ENCODE results near the gene PLBD2.

Gene PLBD2

DNA sequence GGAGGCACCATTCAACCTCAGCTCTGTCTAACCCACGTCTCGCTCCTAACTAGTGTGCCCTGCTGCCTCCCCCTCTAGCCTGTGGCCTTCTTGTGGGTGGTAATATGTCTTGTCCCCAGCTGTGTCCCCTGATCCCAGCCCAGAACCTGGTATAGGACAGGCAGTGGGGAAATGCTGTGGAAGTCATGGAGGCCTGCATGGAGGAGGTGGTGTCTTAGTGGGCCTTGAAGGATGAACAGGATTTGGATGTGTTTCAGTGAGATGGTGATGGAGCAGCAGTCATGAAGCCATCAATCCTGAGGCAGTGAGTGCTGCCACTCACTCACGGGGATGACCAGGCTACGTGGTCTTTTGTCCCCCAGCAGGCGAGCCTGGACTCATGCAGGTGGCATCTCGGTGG is 13.4 kb downstream of the PLBD2 start:
- DNase-seq = no peak

DNA sequence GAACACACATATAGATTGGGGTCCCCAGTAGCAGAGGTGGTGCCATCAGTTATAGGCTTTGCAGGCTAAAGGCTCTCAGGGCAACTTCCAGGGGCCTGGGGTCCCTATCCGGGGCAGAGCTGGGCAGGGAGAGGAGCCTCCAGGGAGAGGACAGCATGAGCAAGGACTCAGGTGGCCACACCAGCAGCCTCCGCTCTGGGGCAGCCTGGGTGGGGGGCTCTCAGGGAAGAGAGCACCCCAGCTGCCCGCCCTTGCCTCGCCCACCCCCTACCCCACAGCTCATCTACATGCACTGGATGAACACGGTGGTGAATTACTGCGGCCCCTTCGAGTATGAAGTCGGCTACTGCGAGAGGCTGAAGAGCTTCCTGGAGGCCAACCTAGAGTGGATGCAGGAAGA is 14.0 kb downstream of the PLBD2 start:
- no peak for DNase-seq

DNA sequence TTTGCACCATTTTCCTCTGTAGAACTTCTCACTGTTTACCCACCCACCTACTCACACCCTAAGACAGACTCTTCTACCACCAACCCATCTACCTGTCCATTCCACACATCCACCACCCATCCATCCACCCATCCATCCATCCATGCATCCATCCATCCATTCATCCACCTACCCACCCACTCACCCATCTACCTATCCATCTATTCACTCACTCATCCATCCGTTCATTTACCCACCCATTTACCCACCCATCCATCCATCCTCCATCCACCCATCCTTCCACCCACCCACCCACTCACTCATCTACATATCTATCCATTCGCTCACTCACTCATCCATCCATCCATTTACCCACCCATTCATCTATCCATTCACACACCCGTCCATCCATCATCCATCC is 15.1 kb downstream of the PLBD2 start:
- DNase-seq = no peak

DNA sequence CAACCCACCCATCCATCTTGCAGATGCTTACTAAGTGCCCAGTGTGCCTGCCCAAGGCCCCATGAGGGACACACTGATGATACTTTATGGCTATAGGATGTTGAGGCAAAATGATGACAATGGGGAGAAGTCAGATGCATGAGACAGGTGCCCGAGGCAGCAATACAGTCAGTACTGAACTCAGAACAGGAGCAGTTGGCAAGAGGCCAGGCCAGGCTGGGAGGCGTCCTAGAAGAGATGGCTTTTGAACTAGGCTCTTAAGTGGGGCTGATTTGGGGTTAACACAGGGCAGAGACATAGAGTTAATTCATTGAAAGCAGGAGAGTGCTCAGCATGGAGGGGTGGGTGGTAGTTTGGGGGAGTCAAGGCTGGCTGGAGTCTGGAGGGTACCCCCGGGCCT is 15.6 kb downstream of the PLBD2 start:
- no peak for DNase-seq

DNA sequence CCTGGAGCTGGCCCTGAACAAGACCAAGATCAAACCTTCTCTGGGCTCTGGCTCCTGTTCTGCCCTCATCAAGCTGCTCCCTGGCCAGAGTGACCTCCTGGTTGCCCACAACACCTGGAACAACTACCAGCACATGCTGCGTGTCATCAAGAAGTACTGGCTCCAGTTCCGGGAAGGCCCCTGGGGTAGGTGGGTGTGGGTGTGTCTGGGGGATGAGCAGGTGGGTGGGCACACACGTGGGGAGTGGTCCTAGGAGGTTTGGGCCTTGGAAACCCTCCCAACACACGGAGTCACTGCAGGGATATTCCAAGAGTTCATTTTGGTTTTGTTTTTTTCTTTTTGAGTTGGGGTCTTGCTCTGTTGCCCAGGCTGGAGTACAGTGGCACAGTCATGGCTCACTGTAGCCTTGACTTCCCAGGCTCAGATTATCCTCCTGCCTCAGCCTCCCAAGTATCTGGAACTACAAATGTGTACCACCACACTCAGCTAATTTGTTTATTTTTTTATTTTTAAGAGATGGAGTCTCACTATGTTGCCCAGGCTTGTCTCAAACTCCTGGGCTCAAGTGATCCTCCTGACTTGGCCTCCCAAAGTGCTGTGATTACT is 16.5 kb downstream of the PLBD2 start:
- no peak for DNase-seq

DNA sequence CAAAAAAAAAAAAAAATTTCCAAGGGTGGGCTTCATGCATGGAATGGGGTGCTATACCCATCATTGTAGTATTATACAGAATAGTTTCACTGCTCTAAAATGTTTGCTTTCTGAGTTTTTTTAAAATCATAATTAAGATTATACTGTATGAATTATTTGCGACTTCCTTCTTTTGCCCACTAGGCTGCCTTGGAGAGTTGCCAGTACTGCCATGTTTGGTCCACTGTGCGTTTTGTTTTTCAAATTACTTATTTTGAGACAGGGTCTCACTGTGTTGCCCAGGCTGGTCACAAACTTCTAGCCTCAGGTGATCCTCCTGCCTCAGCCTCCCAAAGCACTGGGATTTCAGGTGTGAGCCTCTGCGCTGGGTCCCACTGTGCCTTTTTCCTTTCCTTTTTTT is 19.9 kb downstream of the PLBD2 start:
- no peak for DNase-seq

DNA sequence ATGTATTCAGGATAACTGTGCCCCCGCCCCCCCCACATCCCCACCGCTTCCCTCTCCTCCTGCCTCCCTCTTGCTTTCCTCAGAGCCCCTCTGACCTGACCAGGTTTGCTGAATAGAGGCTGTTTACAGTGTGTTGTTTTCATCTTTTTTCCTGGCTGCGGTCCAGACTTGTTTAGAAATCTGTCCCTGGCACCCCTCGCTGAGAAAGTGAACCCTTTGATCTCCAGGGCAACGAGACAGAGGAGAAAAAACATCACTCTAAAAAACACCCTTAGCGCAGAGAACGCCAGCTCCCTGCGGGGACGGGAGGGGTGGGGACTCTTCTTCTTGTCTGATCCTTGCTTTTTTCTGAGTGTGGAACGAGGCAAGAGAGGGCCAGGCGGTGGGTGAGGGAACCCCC is 22.8 kb downstream of the PLBD2 start:
- no peak for DNase-seq

DNA sequence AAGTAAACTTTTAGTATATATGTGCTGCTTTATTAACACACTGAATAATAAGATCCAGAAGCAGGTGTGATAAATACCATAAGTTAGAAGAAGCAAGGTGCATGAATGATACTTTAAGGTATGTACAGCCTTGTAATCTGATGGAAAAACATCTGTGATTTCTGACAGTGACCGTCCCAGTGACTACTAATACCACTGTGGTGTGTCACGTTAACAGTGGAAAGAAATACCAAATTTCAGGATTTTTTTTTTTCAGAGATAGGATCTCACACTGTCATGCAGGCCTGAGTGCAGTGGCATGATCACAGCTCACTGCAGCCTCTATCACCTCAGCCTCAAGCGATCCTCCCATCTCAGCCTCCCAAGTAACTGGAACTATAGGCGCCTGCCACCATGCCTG is 23.8 kb downstream of the PLBD2 start:
- DNase-seq = no peak

DNA sequence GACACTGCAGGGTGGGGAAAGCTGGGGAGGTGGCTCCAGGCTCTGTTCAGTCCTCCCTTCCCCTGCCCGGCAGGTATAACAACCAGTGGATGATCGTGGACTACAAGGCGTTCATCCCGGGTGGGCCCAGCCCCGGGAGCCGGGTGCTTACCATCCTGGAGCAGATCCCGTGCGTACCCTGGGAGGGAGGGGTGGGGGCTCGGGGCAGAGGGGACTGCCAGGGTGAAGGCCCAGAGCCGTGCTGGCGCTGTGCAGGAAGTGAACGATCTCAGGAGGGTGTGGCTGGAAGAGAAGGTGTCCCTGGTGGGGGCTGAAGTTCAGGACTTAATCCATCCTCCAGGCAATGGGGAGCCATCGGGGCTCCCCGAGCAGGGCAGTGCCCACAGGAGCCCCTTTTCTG is 26.4 kb downstream of the PLBD2 start:
- DNase-seq = no peak

DNA sequence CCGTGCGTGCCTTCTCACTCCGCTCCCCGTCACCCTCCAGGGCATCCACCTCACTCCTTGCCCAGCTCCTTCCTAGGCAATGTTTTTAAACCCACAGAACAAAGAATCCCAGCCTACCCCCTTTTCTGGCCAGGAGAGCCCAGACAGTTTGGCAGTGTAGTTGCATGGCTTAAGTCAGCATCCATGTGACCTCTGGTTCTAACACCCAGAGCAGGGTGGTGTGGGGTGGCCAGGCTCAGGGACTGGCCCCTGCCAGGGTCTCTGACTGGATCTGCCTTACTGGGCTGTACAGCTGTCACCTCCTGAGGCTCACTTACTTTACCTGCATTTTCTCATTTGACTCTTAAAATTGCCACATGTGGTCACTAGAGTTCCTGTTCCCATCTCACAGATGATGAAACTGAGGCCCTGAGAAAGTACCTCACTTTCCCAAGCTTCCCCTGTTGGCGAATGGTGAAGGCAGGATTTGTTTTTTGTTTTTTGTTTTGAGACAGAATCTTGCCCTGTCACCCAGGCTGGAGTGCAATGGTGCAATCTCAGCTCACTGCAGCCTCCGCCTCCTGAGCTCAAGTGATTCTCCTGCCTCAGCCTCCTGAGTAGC is 27.0 kb downstream of the PLBD2 start:
- DNase-seq = no peak

DNA sequence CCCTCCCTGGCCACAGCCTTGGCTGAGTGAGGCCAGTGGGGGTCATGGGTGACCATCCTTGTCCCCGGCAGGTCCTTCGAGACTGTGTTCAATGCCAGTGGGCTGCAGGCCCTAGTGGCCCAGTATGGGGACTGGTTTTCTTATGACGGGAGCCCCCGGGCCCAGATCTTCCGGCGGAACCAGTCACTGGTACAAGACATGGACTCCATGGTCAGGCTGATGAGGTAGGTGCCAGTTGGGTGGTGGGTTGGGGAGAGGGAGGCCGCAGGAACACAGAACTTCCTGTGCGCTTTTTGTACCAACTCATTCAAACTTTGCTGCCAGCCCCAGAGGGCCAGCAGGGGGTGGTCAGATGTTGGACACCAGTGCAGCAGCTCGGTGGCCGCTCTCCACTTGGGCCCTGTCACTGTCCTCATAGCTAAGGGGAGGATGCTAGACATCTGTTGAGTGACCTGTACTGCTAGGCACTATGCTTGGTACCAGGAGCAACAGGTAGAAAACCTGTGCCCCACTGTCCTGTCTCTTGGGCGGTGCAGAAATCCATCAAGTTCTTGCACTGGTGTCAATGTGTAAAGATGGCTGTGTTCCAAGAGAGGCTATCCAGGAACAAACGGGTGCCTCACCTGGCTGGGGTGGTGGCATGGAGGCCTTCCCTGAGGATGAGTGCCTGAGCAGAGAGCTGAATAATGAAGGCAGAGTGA is 28.6 kb downstream of the PLBD2 start:
- DNase-seq = no peak

DNA sequence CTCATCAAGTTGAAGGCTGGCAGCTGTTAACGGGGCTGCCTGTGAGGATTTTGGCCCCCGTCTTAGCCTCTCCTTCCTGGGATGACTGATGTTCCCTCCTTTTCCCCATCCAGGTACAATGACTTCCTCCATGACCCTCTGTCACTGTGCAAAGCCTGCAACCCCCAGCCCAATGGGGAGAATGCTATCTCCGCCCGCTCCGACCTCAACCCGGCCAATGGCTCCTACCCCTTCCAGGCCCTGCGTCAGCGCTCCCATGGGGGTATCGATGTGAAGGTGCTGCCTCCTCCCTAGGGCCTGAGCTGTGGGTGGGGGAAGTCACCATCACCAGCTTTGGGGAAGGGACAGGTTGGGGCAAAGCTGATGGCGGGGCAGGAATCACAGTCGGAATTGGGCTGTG is 29.2 kb downstream of the PLBD2 start:
- DNase-seq = no peak

DNA sequence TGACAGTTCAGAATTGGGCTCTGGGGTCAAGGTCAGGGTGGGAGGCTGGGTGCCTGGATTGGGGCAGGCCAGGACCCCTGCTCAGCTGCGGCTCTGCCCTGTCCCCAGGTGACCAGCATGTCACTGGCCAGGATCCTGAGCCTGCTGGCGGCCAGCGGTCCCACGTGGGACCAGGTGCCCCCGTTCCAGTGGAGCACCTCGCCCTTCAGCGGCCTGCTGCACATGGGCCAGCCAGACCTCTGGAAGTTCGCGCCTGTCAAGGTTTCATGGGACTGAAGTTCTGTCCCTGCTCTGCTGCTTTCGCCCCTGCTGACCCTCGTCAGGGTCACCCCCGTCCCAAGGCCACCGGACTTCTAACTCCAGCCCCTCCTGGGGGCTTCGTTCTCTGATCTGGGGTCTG is 30.0 kb downstream of the PLBD2 start:
- DNase-seq = no peak

DNA sequence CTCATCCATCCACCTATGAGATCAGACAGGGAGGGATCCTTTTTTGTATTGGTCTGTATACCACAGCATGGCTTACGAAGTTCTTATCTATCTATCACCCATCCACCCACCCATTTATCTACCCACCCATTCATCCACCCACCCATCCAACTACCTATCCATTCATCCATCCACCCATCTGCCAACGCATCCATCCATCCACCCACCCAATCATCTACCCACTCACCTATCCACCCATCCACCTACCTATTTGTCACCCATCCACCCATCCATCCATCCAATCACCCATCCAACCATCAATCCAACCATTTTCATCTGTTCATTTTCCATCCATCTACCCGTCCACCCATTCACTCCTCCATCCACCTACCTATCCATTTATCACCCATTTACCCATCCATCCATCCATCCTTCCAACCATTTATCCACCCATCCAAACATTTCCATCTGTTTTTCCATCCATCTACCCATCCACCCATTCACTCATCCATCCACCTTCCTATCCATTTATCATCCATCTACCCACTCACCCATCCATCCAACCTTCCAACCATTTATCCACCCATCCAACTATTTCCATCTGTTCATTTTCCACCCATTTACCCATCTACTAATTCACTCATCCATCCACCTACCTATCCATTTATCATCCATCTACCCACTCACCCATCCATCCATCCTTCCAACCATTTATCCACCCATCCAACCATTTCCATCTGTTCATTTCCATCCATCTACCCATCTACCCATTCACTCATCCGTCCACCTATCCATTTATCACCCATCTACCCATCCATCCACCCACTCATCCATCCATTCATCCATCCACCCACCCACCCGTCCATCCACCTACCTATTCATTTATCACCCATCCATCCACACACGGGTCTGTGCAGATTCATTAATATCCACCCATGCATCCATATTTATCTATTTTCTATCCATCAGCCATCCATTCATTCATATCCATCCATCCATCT is 32.0 kb downstream of the PLBD2 start:
- DNase-seq = no peak

DNA sequence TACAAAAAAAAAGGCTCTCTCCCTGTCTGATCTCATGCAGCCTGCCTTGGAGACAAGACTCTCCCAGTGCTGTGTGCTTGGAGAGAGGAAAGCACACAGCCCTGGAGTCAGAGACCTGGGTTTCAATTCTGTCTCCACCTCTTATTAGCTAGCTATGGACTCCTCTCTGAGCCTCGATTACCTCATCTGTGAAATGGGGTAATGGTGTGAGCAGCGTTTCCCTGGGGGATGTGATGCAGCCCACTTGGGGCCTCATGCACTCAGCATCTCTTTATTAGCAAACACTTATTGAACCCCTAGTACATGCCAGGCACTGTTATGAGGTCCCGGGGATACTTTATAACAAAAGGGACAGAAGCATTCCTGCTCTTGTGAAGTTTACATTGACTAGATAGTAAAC is 32.8 kb downstream of the PLBD2 start:
- no peak for DNase-seq

DNA sequence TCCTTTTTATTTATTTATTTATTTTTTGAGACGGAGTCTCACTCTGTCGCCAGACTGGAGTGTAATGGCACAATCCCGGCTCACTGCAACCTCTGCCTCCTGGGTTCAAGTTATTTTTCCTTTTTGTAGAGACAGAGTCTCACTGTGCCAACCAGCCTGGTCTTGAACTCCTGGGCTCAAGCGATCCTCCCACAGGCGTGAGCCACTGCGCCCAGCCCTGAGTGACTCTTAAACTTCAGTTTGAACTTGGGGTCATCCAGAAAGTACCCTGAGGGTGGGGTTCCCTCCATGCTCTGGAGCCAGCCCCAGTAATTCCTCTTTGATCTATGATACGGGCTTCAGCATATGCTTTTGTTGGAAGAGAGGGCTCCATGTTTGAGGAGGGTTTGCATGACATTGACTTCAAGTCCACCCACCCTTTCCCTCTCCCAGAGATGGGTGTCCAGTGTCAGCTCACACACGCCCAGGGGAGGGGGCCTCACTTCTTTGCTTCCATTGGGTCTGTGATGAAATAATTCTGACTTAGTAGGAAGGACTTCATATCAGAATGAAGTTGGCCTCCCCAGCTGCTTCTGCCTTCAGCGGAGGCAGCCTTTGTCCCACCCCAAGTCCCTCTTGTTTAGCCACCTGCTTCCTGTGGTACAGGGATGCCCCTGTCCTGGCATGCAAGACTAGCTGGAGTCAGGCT is 33.4 kb downstream of the PLBD2 start:
- DNase-seq = no peak

DNA sequence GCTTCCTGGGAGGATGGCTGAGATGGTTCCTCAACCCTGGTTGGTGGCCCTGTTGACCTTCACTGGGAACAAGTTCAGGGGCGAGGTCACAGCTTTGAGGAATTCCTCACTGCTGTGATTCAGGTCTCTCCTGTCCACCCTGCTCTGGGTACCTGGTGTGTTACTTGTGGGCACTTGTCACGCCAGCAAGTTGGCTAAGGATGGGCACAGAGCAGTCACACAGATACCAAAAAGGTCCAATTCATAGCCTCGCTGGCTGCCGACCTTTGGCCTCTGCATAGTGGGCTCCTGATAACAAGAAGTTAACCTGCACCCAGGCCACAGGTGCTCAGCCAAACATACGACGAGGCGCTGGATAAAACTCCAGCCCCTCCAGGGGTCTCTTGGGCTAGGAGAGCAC is 34.1 kb downstream of the PLBD2 start:
- DNase-seq = no peak

DNA sequence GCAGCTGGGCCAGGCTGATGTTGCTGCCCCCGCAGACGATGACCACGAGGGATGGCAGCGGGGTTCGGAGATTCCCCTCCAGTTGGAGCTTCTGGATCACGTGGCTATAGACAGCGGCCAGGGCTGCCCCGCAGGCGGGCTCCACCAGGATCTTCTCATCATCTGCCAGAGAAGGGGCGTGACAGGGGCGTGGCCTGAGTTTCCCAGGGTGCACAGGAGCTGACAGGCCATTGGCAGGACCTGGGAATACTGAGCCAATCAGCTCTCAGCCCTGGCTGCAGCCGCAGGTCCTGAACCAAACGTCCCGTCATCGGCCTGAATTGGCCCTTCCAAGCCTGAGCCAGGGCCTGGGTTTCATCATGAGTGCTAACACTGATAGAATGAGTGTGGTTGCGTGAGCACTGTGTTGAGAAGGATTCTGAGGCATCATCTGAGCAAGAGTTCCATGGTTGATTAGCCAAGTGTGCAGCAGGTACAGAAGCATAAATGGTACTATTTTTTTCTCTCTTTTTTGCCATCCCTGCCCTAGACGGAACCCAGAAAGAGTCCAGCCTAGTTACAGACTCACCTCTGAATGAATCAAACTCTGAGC is 34.7 kb downstream of the PLBD2 start:
- no peak for DNase-seq

DNA sequence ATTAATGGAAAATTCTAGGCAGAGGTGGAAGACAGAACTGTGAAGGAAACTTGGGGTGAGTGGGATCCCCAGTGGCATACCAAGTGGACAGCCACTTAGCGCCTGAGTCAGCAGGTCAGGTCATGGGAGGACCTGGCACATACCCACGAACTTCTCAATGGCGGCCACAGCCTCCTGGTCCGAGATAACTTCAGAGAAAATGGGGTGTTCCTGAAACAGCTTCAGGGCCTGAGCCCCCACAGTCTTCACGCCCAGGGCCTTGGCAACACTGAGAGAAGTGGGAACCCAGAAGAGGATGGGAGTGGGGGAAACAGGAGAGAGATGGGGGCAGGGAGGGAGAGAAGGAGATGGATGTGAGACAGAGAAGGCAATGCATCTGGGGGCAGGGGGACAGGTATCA is 35.4 kb downstream of the PLBD2 start:
- no peak for DNase-seq

DNA sequence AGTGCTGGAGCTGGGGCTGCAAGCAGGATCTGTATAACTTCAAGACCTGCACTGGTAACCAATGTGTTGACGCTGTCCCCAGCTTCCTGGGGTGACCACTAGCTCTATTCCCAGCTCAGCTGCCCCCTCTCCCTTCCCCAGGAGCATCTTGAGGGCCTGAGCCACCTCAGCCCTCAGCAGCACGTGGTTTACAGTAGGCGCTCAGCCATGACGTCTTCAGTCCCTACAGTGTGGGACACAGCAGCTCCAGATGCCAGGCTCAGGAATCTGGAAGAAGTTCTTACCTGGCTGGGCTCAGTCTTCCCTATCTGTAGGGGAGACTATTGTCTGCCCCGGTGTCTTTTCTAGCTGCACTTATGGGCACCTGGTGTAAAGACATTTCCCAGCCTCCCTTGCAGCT is 36.7 kb downstream of the PLBD2 start:
- no peak for DNase-seq

DNA sequence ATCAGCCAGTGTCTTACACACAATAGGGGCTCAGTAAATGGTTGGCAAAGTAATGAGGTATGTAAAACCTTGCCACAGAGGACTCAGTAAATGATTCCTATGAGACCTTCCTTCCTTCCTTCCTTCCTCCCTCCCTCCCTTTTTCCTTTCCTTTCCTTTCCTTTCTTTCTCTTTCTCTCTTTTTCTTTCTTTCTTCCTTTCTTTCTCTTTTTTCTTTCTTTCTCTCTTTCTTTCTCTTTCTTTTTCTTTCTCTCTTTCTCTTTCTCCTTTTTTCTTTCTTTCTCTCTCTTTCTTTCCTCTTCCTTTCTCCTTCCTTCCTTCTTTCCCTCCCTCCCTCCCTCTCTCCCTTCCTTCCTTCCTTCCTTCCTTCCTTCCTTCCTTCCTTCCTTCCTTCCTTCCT is 37.8 kb downstream of the PLBD2 start:
- no peak for DNase-seq

DNA sequence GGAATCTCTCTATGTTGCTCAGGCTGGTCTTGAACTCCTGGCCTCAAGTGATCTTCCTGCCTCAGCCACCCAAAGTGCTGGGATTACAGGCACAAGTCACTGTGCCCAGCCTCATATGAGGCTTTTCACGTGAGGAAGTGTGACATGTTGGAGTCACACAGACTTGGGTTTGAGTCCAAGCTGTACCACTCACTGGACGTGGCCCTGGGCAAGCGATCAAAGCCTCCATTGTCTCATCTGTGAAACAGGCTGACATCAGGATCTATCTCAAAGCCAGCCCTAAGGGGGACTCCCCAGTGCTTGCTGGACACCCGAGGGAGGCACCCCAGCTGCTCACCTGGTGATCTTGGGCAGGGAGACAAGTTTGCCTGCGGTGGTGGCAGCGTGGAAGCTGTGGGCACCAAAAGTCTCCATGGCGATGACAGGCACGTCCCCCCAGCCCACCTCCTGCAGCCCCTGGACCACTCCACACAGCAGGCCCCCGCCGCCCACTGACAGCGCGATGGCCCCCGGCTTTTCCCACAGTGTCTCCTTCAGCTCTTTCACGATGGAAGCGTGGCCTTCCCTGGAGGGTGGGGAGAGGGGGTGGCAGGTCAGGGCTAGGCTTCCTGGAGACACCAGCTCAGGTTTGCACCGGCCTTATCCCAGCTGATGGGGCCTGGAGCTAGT is 38.6 kb downstream of the PLBD2 start:
- no peak for DNase-seq

Measured in NCI-H1694 treated with DMSO at 0.1 percent for 48 hours (cell line).